ENCODE results near the gene ZIC1.

The ZIC1 gene

DNA sequence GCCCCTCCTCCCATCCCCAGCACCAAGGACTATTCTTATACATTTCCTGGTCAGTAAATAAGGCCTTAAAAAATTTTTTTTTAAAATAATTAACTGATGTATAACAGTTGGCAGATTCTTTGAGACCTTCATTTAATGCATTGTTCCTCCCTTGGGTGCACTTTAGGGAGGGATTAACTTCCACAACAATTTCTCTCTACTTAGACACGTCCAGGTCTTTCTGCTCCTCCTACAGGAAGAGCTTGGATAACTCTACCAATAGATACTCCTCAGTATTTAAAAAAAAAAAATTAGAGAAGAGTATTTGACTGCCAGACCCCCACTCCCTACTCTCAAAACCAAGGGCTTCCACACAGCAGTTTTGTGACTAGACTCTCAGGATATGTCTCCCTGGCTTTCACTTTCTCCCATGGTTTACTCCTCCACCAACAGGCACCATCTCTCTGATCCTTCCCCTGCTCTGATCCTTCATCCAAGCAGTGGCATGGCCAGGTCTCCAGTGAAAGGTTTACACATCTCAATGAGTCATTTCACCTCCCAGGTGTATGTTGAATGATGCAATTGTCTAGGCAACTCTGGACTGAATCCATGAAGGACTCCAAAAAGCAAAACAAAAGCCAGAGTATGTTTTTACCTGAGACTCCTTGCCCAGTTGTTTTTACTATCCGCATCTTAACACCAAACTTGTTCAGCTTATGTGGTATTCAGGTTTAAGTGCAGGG lies 10.2 kb upstream of the ZIC1 start:
- TF ChIP-seq, protein P1, sequence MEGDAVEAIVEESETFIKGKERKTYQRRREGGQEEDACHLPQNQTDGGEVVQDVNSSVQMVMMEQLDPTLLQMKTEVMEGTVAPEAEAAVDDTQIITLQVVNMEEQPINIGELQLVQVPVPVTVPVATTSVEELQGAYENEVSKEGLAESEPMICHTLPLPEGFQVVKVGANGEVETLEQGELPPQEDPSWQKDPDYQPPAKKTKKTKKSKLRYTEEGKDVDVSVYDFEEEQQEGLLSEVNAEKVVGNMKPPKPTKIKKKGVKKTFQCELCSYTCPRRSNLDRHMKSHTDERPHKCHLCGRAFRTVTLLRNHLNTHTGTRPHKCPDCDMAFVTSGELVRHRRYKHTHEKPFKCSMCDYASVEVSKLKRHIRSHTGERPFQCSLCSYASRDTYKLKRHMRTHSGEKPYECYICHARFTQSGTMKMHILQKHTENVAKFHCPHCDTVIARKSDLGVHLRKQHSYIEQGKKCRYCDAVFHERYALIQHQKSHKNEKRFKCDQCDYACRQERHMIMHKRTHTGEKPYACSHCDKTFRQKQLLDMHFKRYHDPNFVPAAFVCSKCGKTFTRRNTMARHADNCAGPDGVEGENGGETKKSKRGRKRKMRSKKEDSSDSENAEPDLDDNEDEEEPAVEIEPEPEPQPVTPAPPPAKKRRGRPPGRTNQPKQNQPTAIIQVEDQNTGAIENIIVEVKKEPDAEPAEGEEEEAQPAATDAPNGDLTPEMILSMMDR (conservative IDR thresholded peaks at IDR 0.05) = no peak
- no peak for TF ChIP-seq ZFX (IDR thresholded peaks at IDR 0.05)
- no peak overlapping the region for H3K27ac ChIP-seq

- H3K27ac ChIP-seq = no peak overlapping the region
Measured at GRCh38 chr3:147400111-147400510, 9.1 kb upstream of the ZIC1 start.

DNA sequence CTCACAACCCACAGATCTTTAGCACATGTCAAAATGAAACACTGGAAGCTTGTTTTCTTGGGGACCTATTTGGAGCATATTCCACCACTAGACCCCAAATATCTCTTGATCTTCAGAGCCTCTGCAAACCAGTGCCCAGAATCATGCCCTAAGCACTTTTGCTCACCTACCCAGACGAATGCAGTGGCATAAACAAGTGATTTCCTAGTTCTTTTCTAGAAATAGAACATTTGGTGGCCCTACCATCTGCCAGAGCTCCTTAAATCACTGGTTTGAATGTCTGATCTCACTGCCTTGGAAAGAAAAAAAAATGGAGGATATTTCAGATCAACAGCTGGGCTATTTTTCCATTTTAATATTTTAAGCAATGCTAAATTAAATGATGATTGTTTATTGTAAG lies 8.2 kb upstream of the ZIC1 start:
- H3K27ac ChIP-seq = no peak overlapping the region
- TF ChIP-seq, protein P1 (conservative IDR thresholded peaks at IDR 0.05) = no peak
- TF ChIP-seq ZFX (IDR thresholded peaks at IDR 0.05) = no peak

More at GRCh38 chr3:147400111-147400510, 9.1 kb upstream of the ZIC1 start:
- TF ChIP-seq, protein P1 (conservative IDR thresholded peaks at IDR 0.05) = no peak
- no peak for TF ChIP-seq ZFX (IDR thresholded peaks at IDR 0.05)

GRCh38 chr3:147401421-147401820 lies 7.7 kb upstream of the ZIC1 start:
- TF ChIP-seq ZFX (IDR thresholded peaks at IDR 0.05) = no peak
- TF ChIP-seq, protein P1 (conservative IDR thresholded peaks at IDR 0.05) = no peak

DNA sequence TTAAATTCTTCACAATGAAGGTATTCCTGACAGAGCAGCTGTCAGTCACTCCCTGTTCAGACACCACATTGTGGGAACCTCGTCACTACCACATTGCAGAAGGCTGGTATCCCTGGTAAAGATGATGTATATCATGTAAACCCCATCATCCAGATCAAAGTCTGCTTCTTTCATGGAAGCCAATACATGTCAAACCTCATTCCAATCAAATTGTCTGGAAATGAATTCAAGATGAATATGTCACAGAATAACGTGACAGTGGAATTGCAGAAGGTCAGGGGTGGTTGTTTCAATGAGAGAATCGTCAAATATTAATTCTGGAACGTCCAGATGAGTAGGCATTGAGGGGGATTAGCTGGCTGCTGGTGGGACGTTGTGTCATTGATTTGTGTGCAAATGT lies 7.0 kb upstream of the ZIC1 start:
- TF ChIP-seq, protein P1 (conservative IDR thresholded peaks at IDR 0.05) = no peak
- TF ChIP-seq ZFX (IDR thresholded peaks at IDR 0.05) = no peak
- H3K27ac ChIP-seq = no peak overlapping the region

More at GRCh38 chr3:147401421-147401820, 7.7 kb upstream of the ZIC1 start:
- no peak overlapping the region for H3K27ac ChIP-seq

DNA sequence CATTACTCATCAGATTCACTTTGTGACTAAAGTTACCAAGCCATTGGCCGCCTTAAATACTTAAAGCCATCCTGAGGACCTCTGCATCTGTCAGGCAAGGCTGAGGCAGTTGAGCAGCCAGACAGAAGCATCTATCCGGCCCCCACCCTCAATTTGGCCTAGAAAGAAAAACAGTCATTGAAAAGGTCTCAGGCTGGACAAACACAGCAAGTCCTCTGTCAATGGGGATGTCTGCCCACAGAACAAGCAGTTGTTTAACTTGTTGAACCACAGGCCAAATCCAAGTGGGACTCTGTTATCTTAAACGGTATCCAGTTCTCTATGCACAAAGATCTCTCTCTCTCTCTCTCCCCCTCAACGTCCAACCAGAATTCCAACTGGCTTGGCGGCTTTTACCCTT lies 5.7 kb upstream of the ZIC1 start:
- no peak for TF ChIP-seq ZFX (IDR thresholded peaks at IDR 0.05)
- TF ChIP-seq, protein P1 (conservative IDR thresholded peaks at IDR 0.05) = no peak
- H3K27ac ChIP-seq = no peak overlapping the region

DNA sequence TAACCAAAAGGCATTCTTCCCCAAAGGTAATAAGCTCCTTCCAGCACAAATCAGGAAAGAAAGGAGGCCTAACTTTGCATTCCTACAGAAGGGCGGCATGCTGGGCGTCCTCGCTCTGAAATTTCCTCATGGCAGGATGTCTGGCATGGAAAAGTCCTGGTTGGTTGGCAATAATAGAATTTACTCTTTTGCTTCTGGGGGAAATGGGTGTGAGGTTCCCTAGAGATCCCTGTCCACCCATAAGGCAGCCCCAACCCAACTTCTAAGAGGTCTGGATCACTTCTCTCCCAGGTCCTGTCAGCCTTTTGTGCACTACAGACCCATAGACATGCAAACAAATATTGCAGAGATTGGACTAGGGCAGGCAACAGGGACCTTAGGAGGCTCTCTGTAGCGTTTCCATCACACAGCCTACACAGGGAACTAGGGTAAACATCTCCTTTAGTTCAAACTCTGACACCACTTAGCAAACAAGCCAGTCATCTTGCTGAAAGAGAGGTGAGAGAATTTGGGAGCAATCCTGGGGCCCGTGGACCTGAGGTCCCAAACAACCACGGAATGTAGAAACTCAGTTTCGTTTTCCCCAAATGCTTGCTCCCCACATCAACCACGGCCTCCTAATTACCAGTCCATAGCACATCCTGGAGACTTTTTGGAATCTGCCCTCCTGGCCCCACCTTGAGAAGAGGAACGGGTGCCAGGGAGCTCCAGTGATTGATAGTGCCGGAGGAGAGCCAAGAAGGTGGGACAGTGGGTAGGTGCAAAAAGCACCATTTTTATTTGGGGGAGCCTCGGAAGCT lies 5.0 kb upstream of the ZIC1 start:
- no peak overlapping the region for H3K27ac ChIP-seq

More for the DNA sequence above, 5.0 kb upstream of the ZIC1 start:
- TF ChIP-seq, protein P1 (conservative IDR thresholded peaks at IDR 0.05) = no peak
- no peak for TF ChIP-seq ZFX (IDR thresholded peaks at IDR 0.05)
